Activated CD4-positive, alpha-beta T cell treated with anti-CD3 and anti-CD28 coated beads, Interleukin-2, amount 10 ng/mL, durations not matched to agents 7 days and 5 days (primary cell): ENCODE results near the gene AURKAIP1. TPM values are rescaled to one million over a fixed set of nuclear protein-coding genes. Genes with fewer than 3 reads are reported as not detected.
"Not testable (repeated sequence)": the region's sequence is repeated elsewhere in the genome, so short reads cannot be mapped to it uniquely, and the experiment has no call there.

Experiments used
- CTCF ChIA-PET: fragments of 350-600 bp; sonication (Branson Sonifier 250); formaldehyde crosslinking; loops from one replicate; lab custom pipeline; 2021; ENCODE audit warnings: antibody characterized with exemption; lab: Charles Lee
- POLR2A ChIA-PET: fragments of 350-600 bp; sonication (Branson Sonifier 250); formaldehyde crosslinking; loops from one replicate; lab custom pipeline; 2021; ENCODE audit warnings: antibody characterized with exemption; lab: Charles Lee
- DNase-seq: peaks from one replicate; pipeline ENCODE4 v3.0.0-alpha.2; 2020
- H3K27ac Mint-ChIP-seq: one replicate; pipeline ENCODE4 v1.8.0; 2021; ENCODE audit warnings: mild to moderate bottlenecking, moderate library complexity, mixed read lengths
- H3K27me3 Mint-ChIP-seq: one replicate; pipeline ENCODE4 v1.8.0; 2021; ENCODE audit warnings: mixed read lengths
- H3K36me3 Mint-ChIP-seq: one replicate; pipeline ENCODE4 v1.8.0; 2021; ENCODE audit warnings: low read depth, mixed read lengths
- H3K4me1 Mint-ChIP-seq: one replicate; pipeline ENCODE4 v1.8.0; 2021; ENCODE audit warnings: mixed read lengths
- H3K4me3 Mint-ChIP-seq: one replicate; pipeline ENCODE4 v1.8.0; 2021; ENCODE audit warnings: mild to moderate bottlenecking, moderate library complexity, mixed read lengths
- H3K9me3 Mint-ChIP-seq: one replicate; pipeline ENCODE4 v1.8.0; 2021; ENCODE audit warnings: mixed read lengths
- total RNA-seq, 2 experiments: library from RNA; stranded (reverse); gene quantifications; one replicate each; pipeline ENCODE4 v1.2.3, GENCODE V29; 2021

The AURKAIP1 gene
- total RNA-seq, 2 experiments from 2014 or later = 101 to 125 TPM

GRCh38 chr1:1373815-1374588 is 1.0 kb downstream of the AURKAIP1 start:
- Mint-ChIP-seq H3K4me3 (peak overlapping the region; percentile 88), H3K4me1 (peaks cover 48% of the 10 kb centered on the region), H3K36me3 (peaks cover 12% of the 10 kb centered on the region), H3K27ac (peak overlapping the region; percentile 79), H3K27me3 (no peaks in the 10 kb centered on the region), H3K9me3 (no peaks in the 10 kb centered on the region)
- CTCF ChIA-PET = interaction anchor here (0.9 to 1.7 kb wide), 8 partner anchors 13 to 256 kb away, joined by 3 to 9 read pairs (median 4); partner anchors contain the start of gene CCNL2
- no peak for DNase-seq
- POLR2A ChIA-PET = no interaction called here

GRCh38 chr1:1373051-1373814 is 1.8 kb downstream of the AURKAIP1 start:
- Mint-ChIP-seq H3K27me3 (no peaks in the 10 kb centered on the region), H3K9me3 (no peaks in the 10 kb centered on the region), H3K4me1 (peaks cover 49% of the 10 kb centered on the region), H3K27ac (peak overlapping the region; percentile 41), H3K4me3 (peak overlapping the region; percentile 88), H3K36me3 (peaks cover 12% of the 10 kb centered on the region)
- DNase-seq = no peak
- ChIA-PET CTCF (interaction anchor here (0.8 to 2.4 kb wide), 10 partner anchors 10 to 256 kb away, joined by 3 to 9 read pairs (median 4); no protein-coding TSS in a partner anchor), POLR2A (no interaction called here)

- POLR2A ChIA-PET = no interaction called here
Observed at GRCh38 chr1:1371746-1372711, 3.0 kb downstream of the AURKAIP1 start.

GRCh38 chr1:1371364-1371745 is 3.7 kb downstream of the AURKAIP1 start:
- Mint-ChIP-seq H3K36me3 (peaks cover 12% of the 10 kb centered on the region), H3K9me3 (no peaks in the 10 kb centered on the region), H3K4me3 (peak overlapping the region; percentile 38), H3K27ac (peak overlapping the region; percentile 76), H3K4me1 (peaks cover 46% of the 10 kb centered on the region), H3K27me3 (no peaks in the 10 kb centered on the region)
- ChIA-PET CTCF (interaction anchor here (0.8 to 2.4 kb wide), 13 partner anchors 8 to 358 kb away, joined by 3 to 9 read pairs (median 4); partner anchors contain the start of genes ISG15, MRPL20 and UBE2J2), POLR2A (no interaction called here)
- peak; percentile 79 for DNase-seq

More at GRCh38 chr1:1371746-1372711, 3.0 kb downstream of the AURKAIP1 start:
- H3K4me3 Mint-ChIP-seq = peak overlapping the region; percentile 51
- H3K36me3 Mint-ChIP-seq = peaks cover 12% of the 10 kb centered on the region
- H3K27ac Mint-ChIP-seq = peak overlapping the region; percentile 76
- no peaks in the 10 kb centered on the region for H3K9me3 Mint-ChIP-seq
- CTCF ChIA-PET = interaction anchor here (0.6 to 2.4 kb wide), 21 partner anchors 8 to 358 kb away, joined by 3 to 9 read pairs (median 3); partner anchors contain the start of genes CCNL2, ISG15, MRPL20 and UBE2J2
- no peaks in the 10 kb centered on the region for H3K27me3 Mint-ChIP-seq
- H3K4me1 Mint-ChIP-seq = peaks cover 50% of the 10 kb centered on the region
- DNase-seq = peak; percentile 81

GRCh38 chr1:1370771-1371300 is 4.2 kb downstream of the AURKAIP1 start:
- no peaks in the 10 kb centered on the region for H3K9me3 Mint-ChIP-seq
- H3K36me3 Mint-ChIP-seq = peaks cover 12% of the 10 kb centered on the region
- ChIA-PET CTCF (interaction anchor here (0.5 to 2.4 kb wide), 8 partner anchors 7 to 357 kb away, joined by 3 to 9 read pairs (median 4); partner anchors contain the start of genes CCNL2, ISG15 and UBE2J2), POLR2A (no interaction called here)
- H3K4me3 Mint-ChIP-seq = peak overlapping the region; percentile 38
- H3K27ac Mint-ChIP-seq = peak overlapping the region; percentile 76
- no peak for DNase-seq
- H3K4me1 Mint-ChIP-seq = peaks cover 43% of the 10 kb centered on the region
- H3K27me3 Mint-ChIP-seq = no peaks in the 10 kb centered on the region

GRCh38 chr1:1370094-1370493 is 4.9 kb downstream of the AURKAIP1 start:
- DNase-seq, H3K4me3 Mint-ChIP-seq, POLR2A ChIA-PET, H3K9me3 Mint-ChIP-seq, H3K36me3 Mint-ChIP-seq, H3K27me3 Mint-ChIP-seq: not testable (repeated sequence)
- H3K27ac Mint-ChIP-seq = peak overlapping the region; percentile 66
- H3K4me1 Mint-ChIP-seq = peaks cover 42% of the 10 kb centered on the region
- CTCF ChIA-PET = interaction anchor here (0.5 to 1.3 kb wide), 3 partner anchors 18 to 248 kb away, joined by 3 to 4 read pairs (median 4); partner anchors contain the start of gene CCNL2

- no peak for DNase-seq
- H3K27me3 Mint-ChIP-seq = peaks cover 3% of the 10 kb centered on the region
- H3K36me3 Mint-ChIP-seq = peaks cover 2% of the 10 kb centered on the region
- H3K27ac Mint-ChIP-seq = no peak overlapping the region
- no peaks in the 10 kb centered on the region for H3K9me3 Mint-ChIP-seq
- ChIA-PET POLR2A (no interaction called here), CTCF (no interaction called here)
- peaks cover 25% of the 10 kb centered on the region for H3K4me1 Mint-ChIP-seq
- H3K4me3 Mint-ChIP-seq = no peak overlapping the region
Observed at GRCh38 chr1:1367315-1367714, 7.7 kb downstream of the AURKAIP1 start.

GRCh38 chr1:1366699-1367066 is 8.3 kb downstream of the AURKAIP1 start:
- Mint-ChIP-seq H3K9me3 (no peaks in the 10 kb centered on the region), H3K4me1 (peaks cover 23% of the 10 kb centered on the region), H3K27ac (no peak overlapping the region), H3K36me3 (no peaks in the 10 kb centered on the region), H3K27me3 (peaks cover 7% of the 10 kb centered on the region), H3K4me3 (no peak overlapping the region)
- DNase-seq = no peak
- ChIA-PET POLR2A (no interaction called here), CTCF (no interaction called here)

- H3K27ac Mint-ChIP-seq = no peak overlapping the region
- no peak for DNase-seq
- no peaks in the 10 kb centered on the region for H3K9me3 Mint-ChIP-seq
- peaks cover 17% of the 10 kb centered on the region for H3K4me1 Mint-ChIP-seq
- CTCF ChIA-PET = interaction anchor here (0.6 kb wide), 1 partner anchor 133 kb away, joined by 5 read pairs; no protein-coding TSS in a partner anchor
- H3K36me3 Mint-ChIP-seq = no peaks in the 10 kb centered on the region
- POLR2A ChIA-PET = no interaction called here
- H3K27me3 Mint-ChIP-seq = peaks cover 7% of the 10 kb centered on the region
- no peak overlapping the region for H3K4me3 Mint-ChIP-seq
Observed at GRCh38 chr1:1365875-1366698, 8.9 kb downstream of the AURKAIP1 start.

GRCh38 chr1:1364266-1364665 is 10.7 kb downstream of the AURKAIP1 start:
- H3K27me3 Mint-ChIP-seq = peaks cover 12% of the 10 kb centered on the region
- CTCF ChIA-PET = interaction anchor here (1.5 kb wide), 1 partner anchor 8 kb away, joined by 8 read pairs; no protein-coding TSS in a partner anchor
- H3K27ac Mint-ChIP-seq = no peak overlapping the region
- DNase-seq = no peak
- no peaks in the 10 kb centered on the region for H3K36me3 Mint-ChIP-seq
- no peak overlapping the region for H3K4me3 Mint-ChIP-seq
- H3K9me3 Mint-ChIP-seq = peaks cover 2% of the 10 kb centered on the region
- POLR2A ChIA-PET = no interaction called here
- peaks cover 15% of the 10 kb centered on the region for H3K4me1 Mint-ChIP-seq

GRCh38 chr1:1361982-1362423 is 13.0 kb downstream of the AURKAIP1 start:
- POLR2A ChIA-PET = no interaction called here
- Mint-ChIP-seq H3K4me1 (peaks cover 22% of the 10 kb centered on the region), H3K9me3 (peaks cover 2% of the 10 kb centered on the region), H3K27ac (no peak overlapping the region), H3K36me3 (no peaks in the 10 kb centered on the region), H3K27me3 (peaks cover 12% of the 10 kb centered on the region), H3K4me3 (no peak overlapping the region)
- no peak for DNase-seq
- CTCF ChIA-PET = no interaction called here
